GM19239 (cell line): Measurements from ENCODE around the gene MPO.

Experiments used
- DNase-seq: peaks from one replicate; pipeline ENCODE4 v3.0.0; 2011; ENCODE audit warnings: low spot score; ENCODE audit not compliant: insufficient read length
- FAIRE-seq: peaks from 2 replicates; lab custom pipeline; 2011; peaks lifted over from hg19 to GRCh38; lab: Jason Lieb, UNC

MPO gene

GRCh38 chr17:58283674-58284612 lies 3.2 kb upstream of the MPO start:
- no peak for FAIRE-seq
- no peak for DNase-seq

DNA sequence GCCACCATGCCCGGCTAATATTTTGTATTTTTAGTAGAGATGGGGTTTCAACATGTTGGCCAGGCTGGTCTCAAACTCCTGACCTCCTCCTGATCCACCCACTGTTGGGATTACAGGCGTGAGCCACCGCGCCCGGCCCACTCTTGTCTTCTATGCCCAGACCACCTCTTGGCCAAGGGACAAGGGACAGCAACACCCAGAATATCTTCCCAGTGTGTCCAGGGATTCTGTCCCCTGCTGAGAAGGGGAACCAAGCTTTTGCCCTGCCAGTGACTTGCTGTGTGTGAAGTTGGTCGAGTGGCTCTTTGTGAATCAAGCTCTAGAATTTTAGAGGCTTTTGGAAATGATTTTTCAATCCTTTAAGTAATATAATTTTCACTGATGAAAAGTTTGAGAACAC lies 1.7 kb upstream of the MPO start:
- FAIRE-seq (no peak), DNase-seq (no peak)

GRCh38 chr17:58281511-58282011 lies 826 bp upstream of the MPO start:
- DNase-seq (no peak), FAIRE-seq (no peak)

DNA sequence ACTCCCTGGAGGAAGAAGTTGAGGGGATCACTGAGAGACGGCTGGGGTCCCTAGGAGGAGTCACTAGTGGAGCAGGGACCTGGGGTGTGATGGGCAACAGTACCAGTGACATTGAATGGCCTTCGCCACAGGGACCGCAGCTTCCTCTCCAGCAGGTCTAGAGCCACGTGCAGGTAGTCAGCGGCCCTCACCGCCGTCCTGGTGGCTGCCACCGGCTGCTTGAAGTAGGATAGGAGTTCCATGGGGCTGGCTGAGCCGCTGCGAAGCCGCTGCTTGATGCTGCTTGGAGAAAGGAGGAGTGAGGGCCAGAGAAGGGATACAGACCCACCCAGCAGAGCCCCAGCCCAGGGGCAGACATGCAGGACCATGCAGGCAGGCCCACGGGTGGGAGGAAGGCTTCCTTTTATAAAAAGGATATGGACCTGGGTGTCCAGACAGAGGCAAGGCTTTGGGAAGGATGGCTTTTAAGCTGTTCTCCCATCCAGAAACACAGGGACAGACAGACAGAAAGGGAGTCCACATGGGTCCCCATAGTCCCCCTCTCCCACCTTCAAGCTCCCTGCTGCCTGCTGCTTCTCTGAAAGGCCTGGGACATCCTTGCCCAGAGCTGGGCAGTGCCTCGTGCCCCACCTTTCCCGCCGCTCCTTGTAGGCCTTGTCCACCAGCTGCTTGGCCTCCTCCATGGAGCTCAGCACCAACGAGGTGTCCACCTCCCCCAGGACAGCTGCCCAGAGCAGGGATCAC lies 827 bp downstream of the MPO start:
- DNase-seq (no peak), FAIRE-seq (no peak)

DNA sequence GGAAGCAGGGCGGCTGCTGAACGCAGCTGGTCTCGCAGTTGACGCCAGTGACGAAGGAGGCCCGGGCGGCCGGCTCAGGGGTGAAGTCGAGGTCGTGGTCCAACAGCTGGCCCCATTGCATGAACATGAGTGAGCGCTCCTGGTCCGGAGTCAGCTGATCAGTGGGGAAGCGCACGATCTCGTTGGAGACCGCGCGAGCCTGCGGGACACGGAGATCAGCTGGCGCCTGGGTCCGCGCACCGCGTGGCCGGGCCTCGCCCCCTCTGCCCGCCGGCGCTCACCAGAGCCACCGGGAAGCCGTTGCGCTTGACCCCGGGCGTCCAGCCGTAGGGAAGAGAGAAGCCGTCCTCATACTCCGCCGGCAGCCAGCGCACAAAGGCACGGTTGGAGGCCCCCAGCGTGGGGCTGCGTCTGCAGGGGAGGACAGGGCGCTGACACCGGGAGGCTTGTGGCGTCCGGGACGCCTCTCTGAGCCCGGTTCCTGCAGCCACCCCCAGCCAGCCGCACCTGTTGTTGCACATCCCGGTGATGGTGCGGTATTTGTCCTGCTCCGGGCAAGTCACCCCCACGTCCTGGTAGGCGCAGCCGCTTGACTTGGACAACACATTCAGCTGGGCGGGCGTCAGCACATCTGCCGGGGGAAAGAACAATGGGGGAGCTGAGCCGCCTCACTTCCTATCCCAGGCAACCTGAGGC lies 1.6 kb downstream of the MPO start:
- DNase-seq = no peak
- FAIRE-seq = no peak

DNA sequence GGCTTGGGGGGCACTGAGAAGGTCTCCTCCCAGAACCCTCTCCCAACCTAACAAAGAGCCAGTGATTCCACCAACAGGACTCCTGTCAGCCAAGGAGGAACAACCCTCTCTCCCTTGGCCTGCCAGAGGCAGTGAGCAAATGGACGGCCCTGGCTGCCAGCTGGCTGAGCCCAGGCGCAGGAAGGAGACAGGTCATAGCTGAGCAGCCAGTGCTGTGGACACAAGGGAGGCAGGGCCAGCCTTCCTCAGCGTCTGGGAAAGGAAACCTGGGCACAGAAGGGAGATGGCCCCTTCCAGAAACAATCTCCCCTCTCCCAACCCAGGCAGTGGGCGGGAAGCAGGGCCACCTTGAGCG lies 2.1 kb downstream of the MPO start:
- FAIRE-seq (no peak), DNase-seq (no peak)

DNA sequence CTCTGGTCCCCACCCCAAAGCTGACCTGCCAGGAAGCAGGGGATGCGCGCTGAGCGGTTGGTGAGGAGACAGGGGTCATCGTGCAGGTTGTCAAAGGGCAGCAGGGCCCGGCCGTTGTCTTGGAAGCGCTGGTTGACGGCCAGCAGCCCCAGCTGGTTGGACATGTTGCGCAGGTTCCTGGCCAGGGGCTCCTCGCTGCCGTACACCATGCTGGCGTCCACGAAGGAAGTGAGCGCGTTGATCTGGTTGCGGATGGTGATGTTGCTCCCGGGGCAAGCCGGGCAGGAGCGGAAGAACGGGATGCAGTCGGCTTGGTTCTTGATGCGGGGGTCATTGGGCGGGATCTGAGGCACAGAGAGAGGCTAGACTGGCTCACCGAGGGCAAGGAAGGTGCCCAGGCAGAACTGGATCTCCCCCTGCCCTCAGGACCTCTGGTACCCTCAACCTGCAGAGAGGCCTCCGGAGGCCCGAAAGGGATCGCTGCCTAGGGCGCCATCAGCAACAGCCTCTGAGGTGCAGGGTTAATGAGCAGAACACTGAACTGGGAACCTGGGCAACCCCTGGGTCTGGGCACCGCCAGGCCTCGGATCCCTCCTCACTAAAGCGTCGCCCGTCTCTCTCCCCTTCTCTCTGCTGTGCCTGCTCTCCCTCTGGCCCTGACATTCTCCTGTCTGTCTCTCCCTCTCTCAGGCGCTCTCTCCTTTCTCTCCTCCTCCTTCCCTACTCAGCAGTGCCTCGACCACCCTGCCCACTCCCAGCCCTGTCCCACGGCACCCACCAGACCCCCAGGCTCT lies 2.7 kb downstream of the MPO start:
- no peak for FAIRE-seq
- no peak for DNase-seq

GRCh38 chr17:58277107-58277801 lies 3.5 kb downstream of the MPO start:
- DNase-seq (no peak), FAIRE-seq (no peak)

GRCh38 chr17:58276423-58276822 lies 4.3 kb downstream of the MPO start:
- no peak for FAIRE-seq

GRCh38 chr17:58275417-58275816 lies 5.3 kb downstream of the MPO start:
- no peak for FAIRE-seq

More at GRCh38 chr17:58276423-58276822, 4.3 kb downstream of the MPO start:
- no peak for DNase-seq

DNA sequence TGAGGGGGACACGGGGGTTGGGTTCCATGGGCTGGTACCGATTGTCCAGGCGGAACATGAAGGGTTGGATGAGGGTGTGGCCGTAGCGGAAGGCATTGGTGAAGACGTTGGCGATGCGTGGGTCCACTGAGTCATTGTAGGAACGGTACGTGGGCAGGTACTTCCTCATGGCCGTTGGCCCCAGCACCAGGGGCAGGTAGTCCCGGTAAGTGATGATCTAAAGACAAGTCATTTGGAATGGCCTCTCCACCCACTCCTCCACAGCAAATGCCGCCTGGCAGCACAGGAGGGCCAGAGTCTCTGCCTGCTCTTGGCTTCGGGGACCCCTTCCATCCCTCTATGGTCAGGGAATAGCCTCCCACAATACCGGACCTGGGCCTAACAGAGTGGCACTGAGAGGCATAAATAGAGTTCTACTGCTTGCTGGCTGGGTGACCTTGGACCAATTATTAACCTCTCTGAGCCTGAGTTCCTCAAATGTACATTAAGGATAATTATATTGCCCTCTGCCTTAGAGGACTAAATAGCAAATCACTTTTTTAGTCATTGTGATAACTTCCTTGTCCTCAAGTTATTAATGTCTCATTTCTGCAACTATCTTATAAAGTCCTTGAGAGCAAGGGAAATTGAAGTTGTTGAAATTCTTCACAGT lies 7.2 kb downstream of the MPO start:
- no peak for FAIRE-seq
- DNase-seq = no peak

More at GRCh38 chr17:58275417-58275816, 5.3 kb downstream of the MPO start:
- no peak for DNase-seq

GRCh38 chr17:58272367-58273280 lies 8.1 kb downstream of the MPO start:
- FAIRE-seq = no peak
- no peak for DNase-seq

- FAIRE-seq = no peak
These were observed 9.4 kb downstream of the MPO start for GRCh38 chr17:58271216-58271931.

GRCh38 chr17:58270476-58271215 lies 10.1 kb downstream of the MPO start:
- FAIRE-seq (no peak), DNase-seq (no peak)

More at GRCh38 chr17:58271216-58271931, 9.4 kb downstream of the MPO start:
- no peak for DNase-seq

- DNase-seq = no peak
- FAIRE-seq = no peak
These were observed 11.0 kb downstream of the MPO start for GRCh38 chr17:58269557-58270291.
